WERI-Rb-1 (cell line): Measurements from ENCODE around the gene KRT77.

Experiments
- DNase-seq: peaks from one replicate; pipeline ENCODE4 v3.0.0-alpha.2; 2020
- H3K27ac ChIP-seq: fragments of 250-450 bp; sonication (Bioruptor Pico); 2 replicates; pipeline ENCODE4 v1.5.1; 2020; ENCODE audit warnings: mild to moderate bottlenecking, moderate library complexity
- H3K27me3 ChIP-seq: fragments of 250-450 bp; sonication (Bioruptor Pico); 2 replicates; pipeline ENCODE4 v1.5.1; 2021; ENCODE audit warnings: mild to moderate bottlenecking, low read depth, moderate library complexity; ENCODE audit not compliant: insufficient read depth, severe bottlenecking
- H3K36me3 ChIP-seq: fragments of 250-450 bp; sonication (Bioruptor Pico); 2 replicates; pipeline ENCODE4 v1.5.1; 2020; ENCODE audit warnings: mild to moderate bottlenecking, moderate library complexity
- H3K4me3 ChIP-seq: 2 replicates; pipeline ENCODE4 v1.5.1; 2011; ENCODE audit warnings: low read depth, mild to moderate bottlenecking, control low read depth, low read length
- H3K9me3 ChIP-seq: fragments of 250-450 bp; sonication (Bioruptor Pico); 2 replicates; pipeline ENCODE4 v1.5.1; 2021; ENCODE audit warnings: mild to moderate bottlenecking, moderate library complexity; ENCODE audit not compliant: severe bottlenecking
- TF ChIP-seq, protein P1 (sequence below): IDR thresholded peaks from 2 replicates; pipeline ENCODE4 v1.5.1; 2011; ENCODE audit warnings: low read depth, mild to moderate bottlenecking, control low read depth, inconsistent platforms, low read length

KRT77 gene

DNA sequence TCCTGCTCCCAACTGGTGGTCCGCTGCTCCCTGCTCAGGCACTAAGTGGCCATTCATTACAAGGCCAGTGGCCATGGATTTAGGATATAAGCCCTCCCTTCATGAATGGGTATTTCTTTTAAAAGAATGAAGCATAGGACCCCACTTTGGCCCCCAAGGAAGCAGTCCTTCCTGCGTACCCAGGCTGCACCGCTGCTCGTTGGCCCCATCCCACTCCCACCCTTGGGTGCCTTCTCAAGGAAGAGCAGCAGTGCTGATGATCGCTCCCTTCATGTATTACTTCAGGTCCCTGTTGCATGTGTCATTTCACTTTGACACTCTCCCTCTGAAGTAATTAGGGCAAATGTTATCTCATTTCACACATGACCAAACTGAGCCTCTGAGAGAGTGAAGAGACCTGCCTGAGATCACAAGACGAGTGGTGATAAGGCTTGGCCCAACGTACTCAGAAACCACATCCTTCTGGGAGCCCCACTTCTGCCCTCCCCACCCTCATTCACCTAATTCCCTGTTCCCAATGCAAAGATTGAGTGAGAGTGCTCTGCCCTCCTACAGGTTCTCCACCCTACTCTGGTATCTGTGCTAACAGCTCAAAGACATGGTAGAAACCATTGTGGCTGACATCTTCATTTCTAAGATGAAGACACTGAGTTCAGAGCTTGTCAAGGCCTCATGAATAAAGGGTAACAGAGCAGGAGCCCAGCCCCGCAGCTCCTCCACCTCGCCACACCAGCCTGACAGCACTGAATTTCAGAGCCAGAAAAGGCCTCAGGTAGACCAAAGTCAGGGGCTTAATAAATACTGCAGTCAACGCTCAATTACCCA, 41.0 kb downstream of the KRT77 start:
- Histone ChIP-seq H3K4me3 (no peak overlapping the region), H3K27me3 (peaks cover 94% of the 10 kb centered on the region), H3K36me3 (no peaks in the 10 kb centered on the region), H3K9me3 (no peaks in the 10 kb centered on the region), H3K27ac (no peak overlapping the region)
- TF ChIP-seq, protein P1, sequence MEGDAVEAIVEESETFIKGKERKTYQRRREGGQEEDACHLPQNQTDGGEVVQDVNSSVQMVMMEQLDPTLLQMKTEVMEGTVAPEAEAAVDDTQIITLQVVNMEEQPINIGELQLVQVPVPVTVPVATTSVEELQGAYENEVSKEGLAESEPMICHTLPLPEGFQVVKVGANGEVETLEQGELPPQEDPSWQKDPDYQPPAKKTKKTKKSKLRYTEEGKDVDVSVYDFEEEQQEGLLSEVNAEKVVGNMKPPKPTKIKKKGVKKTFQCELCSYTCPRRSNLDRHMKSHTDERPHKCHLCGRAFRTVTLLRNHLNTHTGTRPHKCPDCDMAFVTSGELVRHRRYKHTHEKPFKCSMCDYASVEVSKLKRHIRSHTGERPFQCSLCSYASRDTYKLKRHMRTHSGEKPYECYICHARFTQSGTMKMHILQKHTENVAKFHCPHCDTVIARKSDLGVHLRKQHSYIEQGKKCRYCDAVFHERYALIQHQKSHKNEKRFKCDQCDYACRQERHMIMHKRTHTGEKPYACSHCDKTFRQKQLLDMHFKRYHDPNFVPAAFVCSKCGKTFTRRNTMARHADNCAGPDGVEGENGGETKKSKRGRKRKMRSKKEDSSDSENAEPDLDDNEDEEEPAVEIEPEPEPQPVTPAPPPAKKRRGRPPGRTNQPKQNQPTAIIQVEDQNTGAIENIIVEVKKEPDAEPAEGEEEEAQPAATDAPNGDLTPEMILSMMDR: no peak
- no peak for DNase-seq

DNA sequence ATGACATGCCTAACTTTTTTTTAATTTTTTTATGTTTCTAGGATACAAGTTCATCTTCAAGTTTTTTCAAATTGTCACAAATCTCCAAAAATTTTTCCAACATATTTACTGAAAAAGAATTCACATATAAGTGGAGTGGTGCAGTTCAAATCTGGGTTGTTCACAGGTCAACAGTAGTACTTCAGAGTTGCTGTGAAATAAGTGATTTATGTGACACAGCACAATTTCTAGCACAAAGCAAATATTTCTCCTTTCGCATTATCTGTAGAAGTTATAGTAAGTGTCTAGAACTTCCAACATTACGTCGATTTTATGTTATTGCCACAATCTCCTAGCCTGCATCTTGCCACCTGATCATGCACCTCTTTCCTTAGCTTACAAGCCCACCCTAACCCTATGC, 41.7 kb downstream of the KRT77 start:
- no peak overlapping the region for H3K4me3 ChIP-seq
- TF ChIP-seq, protein P1: no peak
- H3K36me3 ChIP-seq: no peaks in the 10 kb centered on the region
- H3K9me3 ChIP-seq: no peaks in the 10 kb centered on the region
- no peak overlapping the region for H3K27ac ChIP-seq
- no peak for DNase-seq
- H3K27me3 ChIP-seq: peaks cover 98% of the 10 kb centered on the region

DNA sequence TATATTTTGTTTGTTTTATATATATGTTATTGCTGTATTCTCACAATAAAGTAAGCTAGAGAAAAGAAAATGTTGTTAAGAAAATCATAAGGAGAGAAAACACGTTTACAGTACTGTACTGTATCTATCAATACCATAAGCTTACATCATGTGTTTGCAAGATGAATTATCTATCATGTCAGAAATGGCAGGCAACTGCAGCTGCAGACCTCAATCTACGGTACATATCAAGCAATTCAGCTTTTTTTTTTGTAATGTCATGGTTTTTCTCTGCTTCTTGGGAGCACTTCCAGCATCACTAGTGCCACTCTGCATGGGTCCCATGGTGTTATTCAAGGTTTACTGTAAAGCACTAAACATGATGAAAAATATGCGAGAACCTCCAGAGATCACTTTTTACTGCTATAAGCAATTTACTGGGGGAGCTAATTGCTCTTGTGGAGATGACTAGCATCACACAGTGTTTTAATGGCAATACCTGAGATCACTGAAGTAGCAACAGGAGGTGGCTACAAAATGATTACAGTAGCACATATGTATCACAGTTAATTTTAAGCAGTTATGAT, 42.3 kb downstream of the KRT77 start:
- H3K36me3 ChIP-seq: no peaks in the 10 kb centered on the region
- TF ChIP-seq, protein P1: no peak
- H3K4me3 ChIP-seq: no peak overlapping the region
- H3K9me3 ChIP-seq: no peaks in the 10 kb centered on the region
- peaks cover 98% of the 10 kb centered on the region for H3K27me3 ChIP-seq
- H3K27ac ChIP-seq: no peak overlapping the region
- no peak for DNase-seq

DNA sequence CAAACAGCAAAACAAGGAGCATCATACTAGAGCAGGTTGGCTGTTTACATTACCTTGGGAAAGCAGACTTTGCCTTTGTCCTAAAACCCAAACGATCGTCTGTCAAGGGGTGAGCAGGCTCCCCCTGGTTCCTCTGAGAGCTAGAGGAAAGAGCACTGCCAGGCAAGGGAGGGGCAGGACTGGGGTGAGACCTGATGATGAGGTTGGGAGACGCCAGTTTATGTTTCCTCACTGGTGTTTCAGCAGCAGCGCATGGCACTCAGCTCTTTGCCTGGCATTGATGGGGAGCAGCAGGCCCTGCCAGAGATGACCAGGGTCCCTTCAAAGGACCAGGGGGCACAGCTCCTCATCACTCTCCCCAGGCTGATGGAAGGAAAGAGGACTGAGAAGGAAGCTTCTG, 43.4 kb downstream of the KRT77 start:
- H3K27me3 ChIP-seq: peaks cover 91% of the 10 kb centered on the region
- H3K4me3 ChIP-seq: no peak overlapping the region
- DNase-seq: no peak
- H3K9me3 ChIP-seq: no peaks in the 10 kb centered on the region
- H3K27ac ChIP-seq: no peak overlapping the region
- no peaks in the 10 kb centered on the region for H3K36me3 ChIP-seq
- TF ChIP-seq, protein P1: no peak

DNA sequence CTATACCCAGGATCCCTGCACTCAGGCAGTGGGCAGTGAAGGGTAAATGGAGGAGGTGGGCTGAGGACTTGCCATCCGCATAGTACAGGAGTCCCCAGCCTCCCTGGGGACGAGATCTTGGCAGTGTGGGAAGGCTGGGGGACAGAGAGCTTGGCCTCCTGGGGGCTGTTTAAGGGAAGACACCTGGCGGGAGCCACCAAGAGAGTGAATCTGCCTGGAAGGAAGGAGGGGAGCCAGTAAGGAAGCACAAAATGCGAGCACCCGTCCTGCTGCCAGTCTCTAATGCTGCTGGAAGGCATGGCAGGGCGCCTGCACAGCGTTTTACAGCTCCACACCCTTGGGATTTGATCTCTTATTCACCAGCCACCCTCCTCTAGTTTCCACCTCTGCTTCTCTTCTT, 43.9 kb downstream of the KRT77 start:
- H3K4me3 ChIP-seq: no peak overlapping the region
- H3K27me3 ChIP-seq: peaks cover 91% of the 10 kb centered on the region
- H3K9me3 ChIP-seq: no peaks in the 10 kb centered on the region
- H3K36me3 ChIP-seq: no peaks in the 10 kb centered on the region
- no peak for DNase-seq
- no peak overlapping the region for H3K27ac ChIP-seq
- TF ChIP-seq, protein P1: no peak
